KOPT-K1 (cell line): ENCODE measurements around the gene HNRNPUL1.
A peak's percentile ranks its signal among the peaks of the same experiment; 100 is the strongest.

ENCODE experiments used
- H3K27ac ChIP-seq: fragments of 200-600 bp; sonication (generic); 2 replicates; pipeline ENCODE4 v1.5.1; 2016; ENCODE audit warnings: antibody characterized with exemption, mild to moderate bottlenecking, low read depth, low read length; ENCODE audit not compliant: poor library complexity, severe bottlenecking
- H3K36me3 ChIP-seq: fragments of 200-600 bp; sonication (generic); 2 replicates; pipeline ENCODE4 v1.5.1; 2017; ENCODE audit warnings: antibody characterized with exemption, mild to moderate bottlenecking, low read length, moderate library complexity; ENCODE audit not compliant: insufficient read depth
- H3K9me3 ChIP-seq: fragments of 200-600 bp; sonication (generic); 2 replicates; pipeline ENCODE4 v1.5.1; 2017; ENCODE audit warnings: antibody characterized with exemption, low read length, mild to moderate bottlenecking; ENCODE audit not compliant: insufficient read depth, poor library complexity, severe bottlenecking

HNRNPUL1 gene

DNA sequence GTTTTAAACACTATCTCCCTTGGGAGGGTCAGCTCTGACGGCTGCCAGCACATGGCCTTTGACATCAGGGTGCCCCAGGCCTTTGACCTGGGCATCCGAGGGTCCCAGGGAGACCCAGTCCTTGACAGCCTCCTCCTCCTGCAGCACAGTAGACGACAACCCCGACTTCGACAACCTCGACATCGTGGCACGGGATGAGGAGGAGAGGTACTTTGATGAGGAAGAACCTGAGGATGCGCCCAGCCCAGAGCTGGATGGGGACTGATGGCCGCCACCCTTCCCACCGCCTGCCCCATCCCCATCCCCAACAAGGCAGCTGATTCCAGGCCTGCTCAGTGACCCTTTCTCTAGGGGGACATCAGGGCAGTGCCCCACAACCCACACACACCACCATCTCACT, 58.3 kb downstream of the HNRNPUL1 start:
- no peaks in the 10 kb centered on the region for H3K9me3 ChIP-seq
- H3K27ac ChIP-seq = no peak overlapping the region
- H3K36me3 ChIP-seq = peaks cover 77% of the 10 kb centered on the region

- H3K27ac ChIP-seq = no peak overlapping the region
- H3K9me3 ChIP-seq = no peaks in the 10 kb centered on the region
- H3K36me3 ChIP-seq = peaks cover 75% of the 10 kb centered on the region
These were observed 58.9 kb downstream of the HNRNPUL1 start for GRCh38 chr19:41323023-41323422.

GRCh38 chr19:41323430-41324125, 59.4 kb downstream of the HNRNPUL1 start:
- Histone ChIP-seq H3K9me3 (no peaks in the 10 kb centered on the region), H3K36me3 (peaks cover 75% of the 10 kb centered on the region), H3K27ac (no peak overlapping the region)

- H3K27ac ChIP-seq = no peak overlapping the region
- H3K36me3 ChIP-seq = peaks cover 75% of the 10 kb centered on the region
- no peaks in the 10 kb centered on the region for H3K9me3 ChIP-seq
These were observed 60.1 kb downstream of the HNRNPUL1 start for GRCh38 chr19:41324231-41324702.

GRCh38 chr19:41324921-41325639, 60.9 kb downstream of the HNRNPUL1 start:
- Histone ChIP-seq H3K27ac (no peak overlapping the region), H3K36me3 (peaks cover 70% of the 10 kb centered on the region), H3K9me3 (no peaks in the 10 kb centered on the region)

DNA sequence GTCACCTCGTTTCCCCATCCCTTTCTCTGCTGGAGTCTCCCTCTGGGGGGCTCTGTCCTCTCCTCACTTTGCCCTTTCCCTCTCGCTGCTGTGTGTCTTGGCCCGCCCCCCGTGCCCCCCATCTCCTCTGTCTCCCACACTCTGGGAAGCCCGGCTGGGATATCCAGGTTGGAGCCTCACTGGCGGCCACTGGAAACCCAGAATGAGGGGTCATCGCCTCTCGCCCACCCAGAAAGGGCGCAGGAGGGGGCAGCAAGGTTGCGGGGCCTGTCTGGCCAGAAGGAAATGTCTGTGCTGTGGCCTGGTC, 61.4 kb downstream of the HNRNPUL1 start:
- H3K36me3 ChIP-seq = peaks cover 70% of the 10 kb centered on the region
- no peak overlapping the region for H3K27ac ChIP-seq
- H3K9me3 ChIP-seq = no peaks in the 10 kb centered on the region

DNA sequence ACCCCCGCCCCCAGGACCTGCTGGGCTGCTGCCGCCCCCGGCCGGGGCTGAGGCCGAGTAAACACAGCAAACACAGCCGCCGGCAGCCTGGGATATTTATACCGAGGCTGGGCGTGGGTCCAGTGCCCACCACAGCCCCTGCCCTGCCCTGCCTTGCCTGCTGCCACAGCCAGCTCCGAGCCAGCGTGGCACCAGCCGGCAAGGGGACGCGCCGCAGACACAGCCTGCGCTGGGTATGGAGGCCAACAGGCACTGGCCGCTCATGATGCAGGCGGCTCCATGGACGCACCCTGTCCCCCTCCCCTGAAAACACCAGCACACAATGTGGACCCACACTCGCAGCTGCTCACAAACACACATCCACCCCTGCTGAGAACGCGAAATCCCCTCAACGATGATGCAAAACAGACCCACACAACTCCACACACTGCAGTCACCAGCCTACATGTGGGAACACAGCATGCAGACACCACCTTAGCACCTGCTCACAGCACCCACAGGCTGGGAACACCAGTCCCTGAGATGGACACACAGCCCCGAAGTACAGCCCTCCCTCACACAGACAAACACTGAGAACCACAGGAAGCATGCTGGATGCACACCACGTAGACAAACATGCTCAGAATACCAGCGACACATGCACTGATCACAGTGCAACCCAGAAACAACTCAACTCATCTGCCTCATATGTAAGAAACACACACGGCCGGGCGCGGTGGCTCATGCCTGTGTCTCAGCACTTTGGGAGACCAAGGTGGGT, 62.0 kb downstream of the HNRNPUL1 start:
- peak overlapping the region; percentile 18 for H3K27ac ChIP-seq
- H3K36me3 ChIP-seq = peaks cover 68% of the 10 kb centered on the region

DNA sequence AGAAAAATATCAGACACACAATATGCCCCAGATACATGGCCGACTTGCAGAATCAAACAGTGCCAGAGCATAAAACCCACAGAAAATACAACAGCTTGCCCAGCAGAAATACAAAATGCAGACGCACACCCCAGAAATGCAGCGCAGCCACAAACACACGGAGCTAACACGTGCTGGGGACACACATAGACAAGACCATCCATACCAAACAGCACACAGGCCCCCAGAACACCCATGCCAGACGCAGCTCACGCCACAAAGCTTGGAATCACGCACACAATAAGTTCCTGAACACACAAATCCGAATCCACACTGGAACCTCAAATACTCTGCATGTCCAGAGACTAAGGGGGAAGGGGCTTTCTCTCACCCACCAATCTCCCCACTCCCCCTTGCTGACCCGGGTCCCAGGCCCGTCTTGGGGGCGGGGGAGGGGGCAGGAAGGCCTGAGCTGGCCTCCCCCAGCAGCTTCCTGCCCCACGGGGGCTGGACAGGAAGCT, 63.0 kb downstream of the HNRNPUL1 start:
- H3K27ac ChIP-seq = peak overlapping the region; percentile 29
- peaks cover 68% of the 10 kb centered on the region for H3K36me3 ChIP-seq

More for the DNA sequence above, 62.0 kb downstream of the HNRNPUL1 start:
- H3K9me3 ChIP-seq = no peaks in the 10 kb centered on the region

GRCh38 chr19:41327576-41328156, 63.5 kb downstream of the HNRNPUL1 start:
- H3K9me3 ChIP-seq = no peaks in the 10 kb centered on the region
- peak overlapping the region; percentile 29 for H3K27ac ChIP-seq
- H3K36me3 ChIP-seq = peaks cover 68% of the 10 kb centered on the region

More for the DNA sequence above, 63.0 kb downstream of the HNRNPUL1 start:
- H3K9me3 ChIP-seq = no peaks in the 10 kb centered on the region

GRCh38 chr19:41328157-41328841, 64.1 kb downstream of the HNRNPUL1 start:
- H3K9me3 ChIP-seq = no peaks in the 10 kb centered on the region
- H3K36me3 ChIP-seq = peaks cover 65% of the 10 kb centered on the region
- no peak overlapping the region for H3K27ac ChIP-seq

GRCh38 chr19:41328842-41329225, 64.7 kb downstream of the HNRNPUL1 start:
- H3K9me3 ChIP-seq = no peaks in the 10 kb centered on the region
- no peak overlapping the region for H3K27ac ChIP-seq
- H3K36me3 ChIP-seq = peaks cover 65% of the 10 kb centered on the region

GRCh38 chr19:41330481-41330880, 66.3 kb downstream of the HNRNPUL1 start:
- H3K36me3 ChIP-seq = peaks cover 67% of the 10 kb centered on the region

GRCh38 chr19:41330946-41331678, 66.9 kb downstream of the HNRNPUL1 start:
- no peaks in the 10 kb centered on the region for H3K9me3 ChIP-seq
- H3K36me3 ChIP-seq = peaks cover 69% of the 10 kb centered on the region
- no peak overlapping the region for H3K27ac ChIP-seq

More at GRCh38 chr19:41330481-41330880, 66.3 kb downstream of the HNRNPUL1 start:
- H3K9me3 ChIP-seq = no peaks in the 10 kb centered on the region
- no peak overlapping the region for H3K27ac ChIP-seq

DNA sequence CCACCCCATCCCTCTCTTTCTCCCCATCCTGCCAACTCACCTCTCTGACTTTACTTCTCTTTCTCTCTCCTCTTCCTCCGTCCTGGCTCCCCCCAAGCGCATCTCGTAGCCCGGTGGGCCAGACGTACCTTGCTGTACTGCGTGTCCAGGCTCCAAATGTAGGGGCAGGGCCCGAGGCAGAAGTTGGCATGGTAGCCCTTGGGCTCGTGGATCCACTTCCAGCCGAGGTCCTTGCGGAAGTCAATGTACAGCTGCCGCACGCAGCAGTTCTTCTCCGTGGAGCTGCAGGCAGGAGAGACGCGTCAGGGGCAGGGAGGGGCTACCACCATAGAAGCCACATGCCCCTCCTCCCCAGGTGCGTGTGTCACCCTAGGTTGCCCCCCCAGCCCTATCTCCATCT, 67.8 kb downstream of the HNRNPUL1 start:
- H3K9me3 ChIP-seq = no peaks in the 10 kb centered on the region
- peaks cover 71% of the 10 kb centered on the region for H3K36me3 ChIP-seq
- no peak overlapping the region for H3K27ac ChIP-seq
